B cell (primary cell): ENCODE measurements around the gene MS4A1. TPM values are rescaled to one million over a fixed set of nuclear protein-coding genes. Genes with fewer than 3 reads are reported as not detected.

Experiments used
- ATAC-seq: fragments of 200-7000 bp; cut with Tn5 transposase; one replicate; pipeline ENCODE4 v1.10.0; 2021; ENCODE audit warnings: low read depth, mild to moderate bottlenecking, moderate number of reproducible peaks, moderate library complexity
- CTCF ChIA-PET: fragments of 350-600 bp; sonication (Branson Sonifier 250); formaldehyde crosslinking; loops from one replicate; lab custom pipeline; 2021; ENCODE audit warnings: antibody characterized with exemption, inconsistent platforms; lab: Charles Lee
- POLR2A ChIA-PET: fragments of 350-600 bp; sonication (Branson Sonifier 250); formaldehyde crosslinking; loops from one replicate; lab custom pipeline; 2021; ENCODE audit warnings: antibody characterized with exemption; lab: Charles Lee
- DNase-seq: peaks from one replicate; pipeline ENCODE4 v3.0.0; 2013
- H2AFZ ChIP-seq: 2 replicates; pipeline ENCODE4 v1.6.1; 2012; ENCODE audit warnings: mild to moderate bottlenecking, low read depth, low read length; ENCODE audit not compliant: insufficient read depth, poor library complexity, severe bottlenecking
- H3K27ac ChIP-seq, 2 donors: 1 replicate in 1 of 2; 2 replicates in 1 of 2; pipeline ENCODE4 v1.5.1; 2012 to 2013; ENCODE audit warnings: low read length in 2 of 2, mild to moderate bottlenecking in 2 of 2, moderate library complexity in 1 of 2
- H3K27me3 ChIP-seq, 4 experiments: fragments of 200-600 bp in 1 of 4; sonication (generic) in 1 of 4; replicated peaks in 1 of 4; 1 replicate in 2 of 4; 2 replicates in 2 of 4; pipeline versions ENCODE4 v1.6.1 to v1.7.0; 2013 to 2016; ENCODE audit warnings: low read length in 3 of 4, mild to moderate bottlenecking in 2 of 4, mixed read lengths in 1 of 4, moderate library complexity in 1 of 4; ENCODE audit not compliant: insufficient read depth in 4 of 4, control insufficient read depth in 3 of 4; ENCODE audit errors: control extremely low read depth in 1 of 4
- H3K36me3 ChIP-seq, 2 experiments: replicated peaks in 1 of 2; 1 replicate in 1 of 2; 2 replicates in 1 of 2; pipeline versions ENCODE4 v1.6.1 to v1.7.1; 2013; ENCODE audit warnings: low read length in 1 of 2; ENCODE audit not compliant: insufficient read depth in 2 of 2, control insufficient read depth in 1 of 2; ENCODE audit errors: control extremely low read depth in 1 of 2, extremely low read depth in 1 of 2
- H3K4me1 ChIP-seq, 2 donors: fragments of 200-600 bp in 1 of 2; sonication (generic) in 1 of 2; 1 replicate in 1 of 2; 2 replicates in 1 of 2; pipeline versions ENCODE4 v1.5.1 to v1.6.1; 2013 to 2017; ENCODE audit warnings: low read length in 2 of 2; ENCODE audit not compliant: control insufficient read depth in 2 of 2, insufficient read depth in 2 of 2
- H3K4me2 ChIP-seq: replicated peaks from 2 replicates; pipeline ENCODE3; 2012; ENCODE audit warnings: mild to moderate bottlenecking, low read depth, low read length; ENCODE audit not compliant: poor library complexity, severe bottlenecking
- H3K4me3 ChIP-seq, 5 experiments: fragments of 200-600 bp in 1 of 5; sonication (generic) in 1 of 5; 1 replicate in 3 of 5; 2 replicates in 2 of 5; pipeline versions ENCODE4 v1.5.1 to v1.7.0; 2011 to 2016; ENCODE audit warnings: low read length in 4 of 5, mild to moderate bottlenecking in 4 of 5, low read depth in 2 of 5, control low read depth in 1 of 5, moderate library complexity in 1 of 5; ENCODE audit not compliant: insufficient read depth in 1 of 5; ENCODE audit errors: control extremely low read depth in 1 of 5, extremely low read depth in 1 of 5
- H3K79me2 ChIP-seq: fragments of 200-600 bp; sonication (generic); one replicate; pipeline ENCODE4 v1.6.0; 2016; ENCODE audit warnings: low read length; ENCODE audit not compliant: control insufficient read depth, insufficient read depth
- H3K9ac ChIP-seq: fragments of 200-600 bp; sonication (generic); 2 replicates; pipeline ENCODE4 v1.6.1; 2017; ENCODE audit warnings: mild to moderate bottlenecking, low read length, moderate library complexity
- H3K9me3 ChIP-seq, 3 donors: one replicate each; pipeline versions ENCODE4 v1.6.1 to v1.7.1; 2013; ENCODE audit warnings: low read length in 2 of 3; ENCODE audit not compliant: control insufficient read depth in 2 of 3, insufficient read depth in 1 of 3; ENCODE audit errors: control extremely low read depth in 1 of 3
- H4K20me1 ChIP-seq: 2 replicates; pipeline ENCODE4 v1.6.0; 2012; ENCODE audit warnings: mild to moderate bottlenecking, low read length; ENCODE audit not compliant: insufficient read depth, control insufficient read depth, poor library complexity, severe bottlenecking
- H3K27ac Mint-ChIP-seq: one replicate; pipeline ENCODE4 v1.8.0; 2021; ENCODE audit warnings: mixed read lengths
- H3K27me3 Mint-ChIP-seq: one replicate; pipeline ENCODE4 v1.8.0; 2021; ENCODE audit warnings: mixed read lengths
- H3K4me1 Mint-ChIP-seq: one replicate; pipeline ENCODE4 v1.8.0; 2021; ENCODE audit warnings: mixed read lengths
- H3K4me3 Mint-ChIP-seq: one replicate; pipeline ENCODE4 v1.8.0; 2021; ENCODE audit warnings: mixed read lengths
- H3K9me3 Mint-ChIP-seq: one replicate; pipeline ENCODE4 v1.8.0; 2022; ENCODE audit warnings: mixed read lengths; ENCODE audit not compliant: insufficient read depth
- CTCF ChIP-seq: fragments of 200-600 bp; IDR thresholded peaks from one replicate; pipeline ENCODE4 v1.8.0; 2022; ENCODE audit warnings: antibody characterized with exemption, mild to moderate bottlenecking
- EZH2 ChIP-seq: IDR thresholded peaks from 2 replicates; pipeline ENCODE4 v1.6.1; 2012; ENCODE audit warnings: borderline replicate concordance, low read depth, mild to moderate bottlenecking, moderate library complexity, low read length; ENCODE audit not compliant: insufficient read depth, poor library complexity, severe bottlenecking
- WGBS: methylation state at CpG from one replicate; pipeline ENCODE4 v1.1.5; 2013; ENCODE audit warnings: missing lambda C conversion rate; ENCODE audit not compliant: insufficient coverage; 5-methylcytosine and 5-hydroxymethylcytosine counted together
- intact Hi-C: fragments of 100-400 bp; cut with micrococcal nuclease; formaldehyde crosslinking; loops from one replicate; pipeline ENCODE4 v1.10.0; 2022
- polyA plus RNA-seq: library from polyadenylated mRNA; depleted of rRNA; stranded (reverse); fragments of >200 nt; gene quantifications from 2 replicates; pipeline ENCODE4 v1.2.3, GENCODE V29; 2012
- total RNA-seq, 2 donors: library from RNA; stranded (reverse); fragments of 120-200 nt in 1 of 2; gene quantifications; 1 replicate in 1 of 2; 2 replicates in 1 of 2; pipeline versions ENCODE4 v1.2.3 to v1.2.4, GENCODE V29; 2013 to 2022

MS4A1 gene
- total and polyA plus RNA-seq, 2 donors (not counting 1 experiment from before 2014, with no cell fraction given): 1,202 to 5,160 TPM

GRCh38 chr11:60454212-60454611 is 1.4 kb upstream of the MS4A1 start:
- Histone ChIP-seq H3K79me2 (peaks cover 42% of the 10 kb centered on the region), H3K27ac (peak overlapping the region; percentile 93 to 98), H3K36me3 (peaks cover 0 to 25% of the 10 kb centered on the region in 2 experiments), H3K4me1 (peaks cover 30 to 32% of the 10 kb centered on the region in 2 donors), H2AFZ (peak overlapping the region; percentile 3), H4K20me1 (peaks cover 16% of the 10 kb centered on the region), H3K9ac (peak overlapping the region; percentile 81), H3K4me3 (peak overlapping the region in 1 of 5 experiments; percentile 31), H3K9me3 (peaks cover 0 to 3% (median 0%) of the 10 kb centered on the region in 3 donors), H3K27me3 (no peaks in the 10 kb centered on the region), H3K4me2 (peak overlapping the region; percentile 75)
- ChIA-PET CTCF (interaction anchor here (3.9 to 7.7 kb wide), 2 partner anchors 25 to 87 kb away, joined by 46 to 257 read pairs; no protein-coding TSS in a partner anchor), POLR2A (interaction anchor here (2.9 kb wide), 1 partner anchor 57 kb away, joined by 11 read pairs; the partner anchor contains the start of gene MS4A14)
- DNase-seq: no peak
- intact Hi-C loops: loop anchor here (10.0 kb wide), 1 partner anchor 641 kb away; no protein-coding TSS in a partner anchor
- TF ChIP-seq EZH2 (no peak), CTCF (no peak)
- Mint-ChIP-seq H3K4me1 (peaks cover 62% of the 10 kb centered on the region), H3K9me3 (no peaks in the 10 kb centered on the region), H3K4me3 (peak overlapping the region; percentile 45), H3K27ac (peak overlapping the region; percentile 99), H3K27me3 (no peaks in the 10 kb centered on the region)
- no peak for ATAC-seq

GRCh38 chr11:60457576-60457975 is 1.9 kb downstream of the MS4A1 start:
- no peaks in the 10 kb centered on the region for H3K27me3 Mint-ChIP-seq
- peaks cover 48% of the 10 kb centered on the region for H4K20me1 ChIP-seq
- H3K36me3 ChIP-seq: peaks cover 1 to 58% of the 10 kb centered on the region in 2 experiments
- H3K4me2 ChIP-seq: peak overlapping the region; percentile 75
- CTCF ChIA-PET: interaction anchor here (1.0 to 7.7 kb wide), 14 partner anchors 11 to 306 kb away, joined by 3 to 257 read pairs (median 9); partner anchors contain the start of genes MS4A14 and MS4A7
- intact Hi-C loops: loop anchor here (5.0 to 10.0 kb wide), 2 partner anchors 455 to 637 kb away; partner anchors contain the start of gene TMEM109
- H3K27ac Mint-ChIP-seq: peak overlapping the region; percentile 99
- H2AFZ ChIP-seq: no peak overlapping the region
- TF ChIP-seq EZH2 (no peak), CTCF (no peak)
- H3K27me3 ChIP-seq: no peaks in the 10 kb centered on the region
- H3K4me3 ChIP-seq: peak overlapping the region; percentile 63 to 96 (median 74)
- ATAC-seq (peak; percentile 21), DNase-seq (peak; percentile 74)
- no peaks in the 10 kb centered on the region for H3K9me3 ChIP-seq
- H3K9ac ChIP-seq: peak overlapping the region; percentile 81
- POLR2A ChIA-PET: interaction anchor here (0.8 to 3.7 kb wide), 8 partner anchors 9 to 148 kb away, joined by 3 to 41 read pairs (median 5); partner anchors contain the start of gene MS4A7
- H3K27ac ChIP-seq: peak overlapping the region; percentile 93 to 98
- H3K79me2 ChIP-seq: peaks cover 76% of the 10 kb centered on the region
- peaks cover 80% of the 10 kb centered on the region for H3K4me1 Mint-ChIP-seq
- H3K4me3 Mint-ChIP-seq: peak overlapping the region; percentile 90
- WGBS: 0% methylated on average over 1 of the region's 3 CpGs
- peaks cover 63 to 64% of the 10 kb centered on the region in 2 donors for H3K4me1 ChIP-seq
- H3K9me3 Mint-ChIP-seq: no peaks in the 10 kb centered on the region
